Hepatocyte (in vitro differentiated cells): ENCODE measurements around the gene CRLF2. TPM values are rescaled to one million over a fixed set of nuclear protein-coding genes. Genes with fewer than 3 reads are reported as not detected.
"Not testable (repeated sequence)": the region's sequence is repeated elsewhere in the genome, so short reads cannot be mapped to it uniquely, and the experiment has no call there.

Experiments used
- DNase-seq: peaks from one replicate; pipeline ENCODE4 v3.0.0-alpha.2; 2016; ENCODE audit warnings: low spot score
- H2AFZ ChIP-seq: fragments of 200-600 bp; sonication (generic); 2 replicates; pipeline ENCODE4 v1.6.0; 2016; ENCODE audit warnings: antibody characterized with exemption, mild to moderate bottlenecking
- H3K27ac ChIP-seq: fragments of 200-600 bp; sonication (generic); 2 replicates; pipeline ENCODE4 v1.5.1; 2016; ENCODE audit warnings: mild to moderate bottlenecking
- H3K27me3 ChIP-seq: fragments of 200-600 bp; sonication (generic); 2 replicates; pipeline ENCODE4 v1.6.1; 2016
- H3K36me3 ChIP-seq: fragments of 200-600 bp; sonication (generic); replicated peaks from 2 replicates; pipeline ENCODE4 v1.5.1; 2016; ENCODE audit warnings: low read depth; ENCODE audit not compliant: insufficient read depth
- H3K4me1 ChIP-seq: fragments of 200-600 bp; sonication (generic); 2 replicates; pipeline ENCODE4 v1.5.1; 2016; ENCODE audit warnings: mild to moderate bottlenecking, moderate library complexity; ENCODE audit not compliant: insufficient read depth
- H3K4me2 ChIP-seq: fragments of 200-600 bp; sonication (generic); 2 replicates; pipeline ENCODE4 v1.6.0; 2016
- H3K4me3 ChIP-seq: fragments of 200-600 bp; sonication (generic); 2 replicates; pipeline ENCODE4 v1.5.1; 2016; ENCODE audit warnings: mild to moderate bottlenecking
- H3K79me2 ChIP-seq: fragments of 200-600 bp; sonication (generic); 2 replicates; pipeline ENCODE4 v1.6.0; 2017; ENCODE audit warnings: mild to moderate bottlenecking
- H3K9me2 ChIP-seq: fragments of 200-600 bp; sonication (generic); replicated peaks from 2 replicates; pipeline ENCODE4 v1.6.0; 2017; ENCODE audit warnings: mild to moderate bottlenecking; ENCODE audit not compliant: insufficient read depth
- H3K9me3 ChIP-seq: fragments of 200-600 bp; sonication (generic); 2 replicates; pipeline ENCODE4 v1.5.1; 2016; ENCODE audit warnings: low read depth, mild to moderate bottlenecking
- H4K20me1 ChIP-seq: fragments of 200-600 bp; sonication (generic); 2 replicates; pipeline ENCODE4 v1.6.0; 2016; ENCODE audit warnings: mild to moderate bottlenecking; ENCODE audit not compliant: insufficient read depth, poor library complexity, severe bottlenecking
- CTCF ChIP-seq: fragments of 200-600 bp; sonication (generic); IDR thresholded peaks from 2 replicates; pipeline ENCODE4 v1.5.1; 2016; ENCODE audit warnings: antibody characterized with exemption, mild to moderate bottlenecking; ENCODE audit not compliant: poor library complexity
- EZH2 ChIP-seq: fragments of 200-600 bp; sonication (generic); IDR thresholded peaks from 2 replicates; pipeline ENCODE4 v1.6.1; 2016; ENCODE audit warnings: antibody characterized with exemption, mild to moderate bottlenecking, borderline replicate concordance
- EZH2phosphoT487 ChIP-seq: fragments of 200-600 bp; sonication (generic); IDR thresholded peaks from one replicate; pipeline ENCODE4 v1.6.1; 2018; ENCODE audit warnings: antibody characterized with exemption, mild to moderate bottlenecking, low read depth, moderate library complexity; ENCODE audit not compliant: unreplicated experiment, severe bottlenecking
- WGBS: methylation state at CpG from one replicate; pipeline ENCODE4 v1.1.6; 2016; ENCODE audit warnings: low lambda C conversion rate; ENCODE audit errors: missing lambda C conversion rate; 5-methylcytosine and 5-hydroxymethylcytosine counted together
- polyA plus RNA-seq: library from polyadenylated mRNA; unstranded; fragments of >200 nt; fragmentation: Nextera tagmentation; extraction: Ambion mirVana; gene quantifications from 2 replicates; pipeline ENCODE4 v1.2.1, GENCODE V29; 2016
- total RNA-seq: library from RNA; depleted of rRNA; stranded (reverse); fragments of >200 nt; gene quantifications from 2 replicates; pipeline ENCODE4 v1.2.3, GENCODE V29; 2014

Gene CRLF2
- total and polyA plus RNA-seq, 2 experiments from 2014 or later, result not detected

DNA sequence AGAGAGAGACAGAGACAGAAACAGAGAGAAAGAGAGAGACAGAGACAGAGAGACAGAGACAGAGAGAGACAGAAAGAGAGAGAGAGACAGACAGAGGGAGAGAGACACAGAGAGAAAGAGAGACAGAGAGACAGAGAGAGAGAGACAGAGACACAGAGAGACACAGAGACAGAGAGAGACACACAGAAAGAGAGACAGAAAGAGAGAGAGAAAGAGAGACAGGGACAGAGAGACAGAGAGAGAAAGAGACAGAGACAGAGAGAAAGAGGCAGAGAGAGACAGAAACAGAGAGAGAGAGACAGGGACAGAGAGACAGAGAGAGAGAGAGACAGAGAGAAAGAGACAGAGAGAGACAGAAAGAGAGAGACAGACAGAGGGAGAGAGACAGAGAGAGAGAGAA lies 52.9 kb downstream of the CRLF2 start:
- H3K9me2 ChIP-seq, result no peaks in the 10 kb centered on the region
- no peaks in the 10 kb centered on the region for H3K27me3 ChIP-seq
- no peak for TF ChIP-seq EZH2phosphoT487
- no peak for TF ChIP-seq CTCF
- TF ChIP-seq EZH2, result no peak
- no peaks in the 10 kb centered on the region for H3K4me1 ChIP-seq
- no peak overlapping the region for H3K27ac ChIP-seq
- no peaks in the 10 kb centered on the region for H3K79me2 ChIP-seq
- DNase-seq, result no peak
- H3K36me3 ChIP-seq, result no peaks in the 10 kb centered on the region
- H2AFZ ChIP-seq, result no peak overlapping the region
- no peak overlapping the region for H3K4me3 ChIP-seq
- no peaks in the 10 kb centered on the region for H4K20me1 ChIP-seq
- no peak overlapping the region for H3K4me2 ChIP-seq
- H3K9me3 ChIP-seq, result no peaks in the 10 kb centered on the region

DNA sequence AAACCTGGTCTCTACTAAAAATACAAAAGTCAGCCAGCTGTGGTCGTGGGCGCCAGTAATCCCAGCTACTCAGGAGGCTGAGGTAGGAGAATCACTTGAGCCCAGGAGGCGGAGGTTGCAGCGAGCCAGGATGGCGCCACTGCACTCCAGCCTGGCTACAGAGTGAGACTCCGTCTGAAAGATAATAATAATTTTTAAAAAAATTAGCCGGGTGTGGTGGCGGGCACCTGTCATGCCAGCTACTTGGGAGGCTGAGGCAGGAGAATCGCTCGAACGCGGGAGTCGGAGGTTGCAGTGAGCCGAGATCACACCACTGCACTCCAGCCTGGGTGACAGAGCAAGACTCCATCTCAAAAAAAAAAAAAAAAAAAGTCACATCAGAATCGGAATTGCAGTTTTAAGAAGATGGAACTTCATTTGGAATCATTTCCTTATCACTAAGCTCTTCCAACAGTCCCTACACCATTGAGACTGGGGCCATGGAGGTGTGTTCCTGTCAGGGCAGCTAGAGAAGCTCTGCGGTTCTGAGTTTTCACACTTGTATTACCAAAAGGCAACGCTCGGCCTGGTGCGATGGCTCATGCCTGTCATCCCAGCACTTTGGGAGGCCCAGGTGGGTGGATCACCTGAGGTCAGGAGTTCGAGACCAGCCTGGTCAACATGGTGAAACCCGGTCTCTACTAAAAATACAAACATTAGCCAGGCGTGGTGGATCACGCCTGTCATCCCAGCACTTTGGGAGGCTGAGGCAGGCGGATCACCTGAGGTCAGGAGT lies 55.6 kb downstream of the CRLF2 start:
- 82% methylated on average over 21 of the region's 24 CpGs for WGBS
- H2AFZ ChIP-seq, H4K20me1 ChIP-seq, H3K36me3 ChIP-seq, H3K9me3 ChIP-seq, H3K9me2 ChIP-seq, H3K27ac ChIP-seq, H3K27me3 ChIP-seq, H3K4me3 ChIP-seq, DNase-seq, H3K4me1 ChIP-seq, H3K79me2 ChIP-seq, H3K4me2 ChIP-seq: not testable (repeated sequence)

GRCh38 chrX:1153940-1154339 lies 58.5 kb downstream of the CRLF2 start:
- H3K4me1 ChIP-seq, result no peaks in the 10 kb centered on the region
- DNase-seq, result no peak
- no peaks in the 10 kb centered on the region for H4K20me1 ChIP-seq
- no peak overlapping the region for H3K27ac ChIP-seq
- H3K79me2 ChIP-seq, result no peaks in the 10 kb centered on the region
- H2AFZ ChIP-seq, result no peak overlapping the region
- no peaks in the 10 kb centered on the region for H3K27me3 ChIP-seq
- H3K4me3 ChIP-seq, result no peak overlapping the region
- no peaks in the 10 kb centered on the region for H3K9me3 ChIP-seq
- no peaks in the 10 kb centered on the region for H3K9me2 ChIP-seq
- no peak for TF ChIP-seq EZH2
- TF ChIP-seq EZH2phosphoT487, result no peak
- TF ChIP-seq CTCF, result no peak
- H3K36me3 ChIP-seq, result no peaks in the 10 kb centered on the region
- H3K4me2 ChIP-seq, result no peak overlapping the region
- 27% methylated on average over 7 of the region's 9 CpGs for WGBS

GRCh38 chrX:1152090-1152489 lies 60.4 kb downstream of the CRLF2 start:
- Histone ChIP-seq H3K4me3 (no peak overlapping the region), H2AFZ (no peak overlapping the region), H3K27me3 (no peaks in the 10 kb centered on the region), H3K4me1 (no peaks in the 10 kb centered on the region), H3K79me2 (no peaks in the 10 kb centered on the region), H3K9me3 (no peaks in the 10 kb centered on the region), H3K36me3 (no peaks in the 10 kb centered on the region), H3K4me2 (no peak overlapping the region), H3K9me2 (no peaks in the 10 kb centered on the region), H4K20me1 (no peaks in the 10 kb centered on the region), H3K27ac (no peak overlapping the region)
- TF ChIP-seq EZH2phosphoT487, result no peak
- TF ChIP-seq EZH2, result no peak
- TF ChIP-seq CTCF, result no peak
- DNase-seq, result no peak
- 67% methylated on average over 10 of the region's 10 CpGs for WGBS
